H1 (cell line): ENCODE results near the gene KRT5. TPM values are rescaled to one million over a fixed set of nuclear protein-coding genes. Genes with fewer than 3 reads are reported as not detected.

ENCODE experiments used
- CTCF ChIA-PET: fragments of 300-600 bp; sonication (Branson Sonifier 250); formaldehyde crosslinking; loops from one replicate; lab custom pipeline; 2021; ENCODE audit not compliant: partially characterized antibody; lab: Charles Lee
- POLR2A ChIA-PET: fragments of 300-600 bp; sonication (Branson Sonifier 250); formaldehyde crosslinking; loops from one replicate; lab custom pipeline; 2021; ENCODE audit warnings: inconsistent platforms; ENCODE audit not compliant: partially characterized antibody; lab: Charles Lee
- DNase-seq, 2 experiments: peaks; one replicate each; pipeline versions ENCODE4 v3.0.0 to v3.0.0-alpha.2; 2010 to 2022; ENCODE audit warnings: low spot score in 2 of 2, low read depth in 1 of 2, mixed read lengths in 1 of 2
- FAIRE-seq: peaks from 2 replicates; lab custom pipeline; 2011; peaks lifted over from hg19 to GRCh38; lab: Jason Lieb, UNC
- H2AFZ ChIP-seq: 2 replicates; pipeline ENCODE4 v1.8.1; 2012; ENCODE audit warnings: low read length, inconsistent platforms
- H2AK5ac ChIP-seq: 2 replicates; pipeline ENCODE4 v1.6.1; 2013; ENCODE audit warnings: low read depth, low read length
- H2BK120ac ChIP-seq: replicated peaks from 2 replicates; pipeline ENCODE3; 2013; ENCODE audit warnings: low read depth, low read length, inconsistent platforms
- H2BK12ac ChIP-seq: 2 replicates; pipeline ENCODE4 v1.6.1; 2013; ENCODE audit warnings: low read depth, low read length
- H2BK15ac ChIP-seq: 2 replicates; pipeline ENCODE4 v1.6.1; 2013; ENCODE audit warnings: low read length
- H2BK20ac ChIP-seq: 2 replicates; pipeline ENCODE4 v1.6.1; 2013; ENCODE audit warnings: low read length
- H2BK5ac ChIP-seq: 2 replicates; pipeline ENCODE4 v1.6.1; 2013; ENCODE audit warnings: low read depth, low read length
- H3K14ac ChIP-seq: 2 replicates; pipeline ENCODE4 v1.6.1; 2013; ENCODE audit warnings: inconsistent platforms; ENCODE audit not compliant: insufficient read length
- H3K18ac ChIP-seq: 2 replicates; pipeline ENCODE4 v1.6.1; 2013; ENCODE audit warnings: low read length; ENCODE audit errors: extremely low read depth
- H3K23ac ChIP-seq: 2 replicates; pipeline ENCODE4 v1.6.1; 2013; ENCODE audit warnings: inconsistent platforms; ENCODE audit not compliant: insufficient read length
- H3K23me2 ChIP-seq: 2 replicates; pipeline ENCODE4 v1.6.1; 2013; ENCODE audit warnings: low read depth, low read length
- H3K27ac ChIP-seq: 2 replicates; pipeline ENCODE4 v1.6.1; 2011; ENCODE audit warnings: low read depth, low read length, inconsistent platforms
- H3K27me3 ChIP-seq, 4 experiments: replicated peaks in 1 of 4; 1 replicate in 1 of 4; 2 replicates in 3 of 4; pipeline versions ENCODE4 v1.6.1 to v1.8.1; 2011 to 2013; ENCODE audit warnings: low read length in 3 of 4, mild to moderate bottlenecking in 3 of 4, inconsistent platforms in 2 of 4, mixed read lengths in 2 of 4, moderate library complexity in 1 of 4; ENCODE audit not compliant: control insufficient read depth in 3 of 4, insufficient read depth in 3 of 4; ENCODE audit errors: extremely low read depth in 1 of 4
- H3K36me3 ChIP-seq, 4 experiments: 2 replicates each; pipeline versions ENCODE4 v1.6.1 to v1.8.1; 2011 to 2013; ENCODE audit warnings: mild to moderate bottlenecking in 4 of 4, low read length in 3 of 4, moderate library complexity in 2 of 4, control low read depth in 1 of 4, inconsistent platforms in 1 of 4; ENCODE audit not compliant: insufficient read depth in 4 of 4, control insufficient read depth in 2 of 4
- H3K4ac ChIP-seq: replicated peaks from 2 replicates; pipeline ENCODE3; 2013; ENCODE audit warnings: low read length, low read depth, mixed read lengths, inconsistent platforms; ENCODE audit not compliant: insufficient read length
- H3K4me1 ChIP-seq, 4 experiments: replicated peaks in 1 of 4; 1 replicate in 1 of 4; 2 replicates in 3 of 4; pipeline versions ENCODE4 v1.6.1 to v1.8.1; 2011 to 2013; ENCODE audit warnings: low read length in 3 of 4, inconsistent platforms in 2 of 4, mixed read lengths in 1 of 4; ENCODE audit not compliant: insufficient read depth in 4 of 4, control insufficient read depth in 3 of 4
- H3K4me2 ChIP-seq, 2 experiments: 2 replicates each; pipeline versions ENCODE4 v1.6.1 to v1.8.1; 2011 to 2013; ENCODE audit warnings: low read depth in 2 of 2, low read length in 2 of 2, control low read depth in 1 of 2, inconsistent platforms in 1 of 2, mild to moderate bottlenecking in 1 of 2; ENCODE audit not compliant: insufficient read depth in 1 of 2
- H3K4me3 ChIP-seq, 4 experiments: fragments of 200-600, 300-600 bp in 1 of 4; sonication (generic), shearing (Covaris generic), sonication (Bioruptor Twin) in 1 of 4; 2 replicates each; pipeline versions ENCODE4 v1.5.1 to v1.8.1; 2011 to 2016; ENCODE audit warnings: low read length in 4 of 4, low read depth in 3 of 4, control low read depth in 2 of 4, inconsistent platforms in 2 of 4, mild to moderate bottlenecking in 2 of 4, mixed read lengths in 1 of 4, moderate library complexity in 1 of 4; ENCODE audit not compliant: insufficient read depth in 2 of 4; ENCODE audit errors: extremely low read depth in 1 of 4
- H3K56ac ChIP-seq: replicated peaks from 2 replicates; pipeline ENCODE3; 2013; ENCODE audit warnings: low read depth, mild to moderate bottlenecking, mixed read lengths, low read length, inconsistent platforms; ENCODE audit not compliant: insufficient read length
- H3K79me1 ChIP-seq: 2 replicates; pipeline ENCODE4 v1.6.1; 2013; ENCODE audit warnings: low read depth, low read length, control low read depth
- H3K79me2 ChIP-seq, 2 experiments: 2 replicates each; pipeline versions ENCODE4 v1.6.1 to v1.8.1; 2012 to 2013; ENCODE audit warnings: low read length in 2 of 2, mild to moderate bottlenecking in 2 of 2, inconsistent platforms in 1 of 2; ENCODE audit not compliant: insufficient read depth in 2 of 2, control insufficient read depth in 1 of 2
- H3K9ac ChIP-seq, 4 experiments: replicated peaks in 1 of 4; 1 replicate in 1 of 4; 2 replicates in 3 of 4; pipeline versions ENCODE4 v1.6.1 to v1.8.1; 2011 to 2013; ENCODE audit warnings: low read depth in 3 of 4, low read length in 3 of 4, control low read depth in 2 of 4, mild to moderate bottlenecking in 2 of 4, moderate library complexity in 2 of 4, inconsistent platforms in 1 of 4; ENCODE audit errors: extremely low read depth in 1 of 4
- H3K9me3 ChIP-seq, 2 experiments: 2 replicates each; pipeline versions ENCODE4 v1.6.1 to v1.8.1; 2012 to 2013; ENCODE audit warnings: mild to moderate bottlenecking in 2 of 2, moderate library complexity in 2 of 2, control low read depth in 1 of 2, inconsistent platforms in 1 of 2, low read depth in 1 of 2, low read length in 1 of 2, mixed read lengths in 1 of 2; ENCODE audit not compliant: insufficient read depth in 2 of 2
- H4K20me1 ChIP-seq, 2 experiments: replicated peaks in 1 of 2; 2 replicates each; pipeline versions ENCODE3 to v1.8.1; 2011 to 2013; ENCODE audit warnings: inconsistent platforms in 2 of 2, low read length in 2 of 2, mild to moderate bottlenecking in 1 of 2; ENCODE audit not compliant: insufficient read depth in 2 of 2, control insufficient read depth in 1 of 2
- H4K5ac ChIP-seq: 2 replicates; pipeline ENCODE4 v1.6.1; 2013; ENCODE audit warnings: low read length, low read depth, mixed read lengths, inconsistent platforms; ENCODE audit not compliant: insufficient read length
- H4K8ac ChIP-seq: 2 replicates; pipeline ENCODE4 v1.8.0; 2013; ENCODE audit warnings: mild to moderate bottlenecking, moderate library complexity, low read length, inconsistent platforms; ENCODE audit not compliant: insufficient read depth; ENCODE audit errors: extremely low read depth
- H4K91ac ChIP-seq: replicated peaks from 2 replicates; pipeline ENCODE3; 2013; ENCODE audit warnings: low read length, mixed read lengths, inconsistent platforms; ENCODE audit not compliant: insufficient read length
- WGBS, 2 experiments: shearing (Covaris generic) in 1 of 2; methylation state at CpG; one replicate each; pipeline versions ENCODE4 v1.1.6 to v1.1.7; 2013 to 2015; ENCODE audit warnings: low lambda C conversion rate in 2 of 2, mixed read lengths in 2 of 2, inconsistent platforms in 1 of 2, low coverage in 1 of 2, missing lambda C conversion rate in 1 of 2; ENCODE audit not compliant: insufficient replicate concordance in 2 of 2, insufficient coverage in 1 of 2, insufficient read length in 1 of 2; ENCODE audit errors: extremely low coverage in 1 of 2, missing lambda C conversion rate in 1 of 2; 5-methylcytosine and 5-hydroxymethylcytosine counted together
- polyA plus RNA-seq, 7 experiments: library from polyadenylated mRNA; depleted of rRNA in 3 of 7; stranded (reverse) in 5 of 7; unstranded in 2 of 7; fragments of >200 nt in 5 of 7; fragments of 200-250 nt in 2 of 7; gene quantifications; 1 replicate in 5 of 7; 2 replicates in 1 of 7; 4 replicates in 1 of 7; pipeline versions ENCODE4 v1.2.1 to v1.2.3, GENCODE V29; 2011 to 2013; ENCODE audit warnings: missing spikeins in 2 of 7, mixed read lengths in 2 of 7
- total RNA-seq: library from RNA; stranded (reverse); fragmentation: NEBNext Ultra II Directional; extraction: Animal tissue kit (Norgen Biotek cat#: 25700); gene quantifications from 2 replicates; pipeline ENCODE4 v1.2.1, GENCODE V29; 2021

The KRT5 gene
- total and polyA plus RNA-seq, 2 of the 8 experiments (the other 6 are each of a cell fraction or from before 2014, with no cell fraction given) = 0.18 TPM; not detected in 1

- Histone ChIP-seq H3K14ac (no peak overlapping the region), H3K36me3 (no peaks in the 10 kb centered on the region), H3K79me1 (no peaks in the 10 kb centered on the region), H3K27me3 (no peaks in the 10 kb centered on the region), H3K18ac (no peak overlapping the region), H3K4me1 (no peaks in the 10 kb centered on the region), H2AK5ac (no peak overlapping the region), H2BK5ac (no peak overlapping the region), H4K5ac (no peak overlapping the region), H3K4ac (no peak overlapping the region), H2BK20ac (no peak overlapping the region), H3K9me3 (peaks cover 2 to 6% of the 10 kb centered on the region in 2 experiments; a peak in 2 of 4 replicates), H3K9ac (no peak overlapping the region), H3K4me2 (no peak overlapping the region), H3K27ac (no peak overlapping the region), H3K23ac (no peak overlapping the region), H2BK12ac (no peak overlapping the region), H4K20me1 (no peaks in the 10 kb centered on the region), H2AFZ (no peak overlapping the region), H2BK120ac (no peak overlapping the region), H4K8ac (no peak overlapping the region), H3K79me2 (no peaks in the 10 kb centered on the region), H3K56ac (no peak overlapping the region), H4K91ac (no peak overlapping the region), H3K4me3 (no peak overlapping the region), H3K23me2 (no peaks in the 10 kb centered on the region; the same call in 1 of the 2 replicates), H2BK15ac (no peak overlapping the region)
- 93% methylated on average over 12 of the region's 14 CpGs; no CpG with 5 or more reads in 1 of the 2 experiments for WGBS, 2 experiments
- DNase-seq (peak in 1 of 2 experiments; percentile 23), FAIRE-seq (no peak)
- ChIA-PET POLR2A (no interaction called here), CTCF (interaction anchor here (0.6 to 4.5 kb wide), 10 partner anchors 8 to 220 kb away, joined by 3 to 29 read pairs (median 3); no protein-coding TSS in a partner anchor)
Observed at GRCh38 chr12:52514471-52515318, 5.5 kb downstream of the KRT5 start.
